HG03432 (cell line): ENCODE measurements around the gene B9D2.
"Not testable (repeated sequence)": the region's sequence is repeated elsewhere in the genome, so short reads cannot be mapped to it uniquely, and the experiment has no call there.

Experiments used
- ATAC-seq: cut with Tn5 transposase; IDR thresholded peaks from one replicate; pipeline ENCODE4 v1.9.1; 2021; ENCODE audit warnings: mild to moderate bottlenecking, moderate library complexity; ENCODE audit not compliant: unreplicated experiment

Gene B9D2, protein sequence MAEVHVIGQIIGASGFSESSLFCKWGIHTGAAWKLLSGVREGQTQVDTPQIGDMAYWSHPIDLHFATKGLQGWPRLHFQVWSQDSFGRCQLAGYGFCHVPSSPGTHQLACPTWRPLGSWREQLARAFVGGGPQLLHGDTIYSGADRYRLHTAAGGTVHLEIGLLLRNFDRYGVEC

GRCh38 chr19:41363753-41364523, at the start of gene B9D2:
Gene B9D2, minus strand, starts transcription at chr19:41364149. Its CDS starts 630 bp downstream, at chr19:41363519.
- peak; percentile 83 for ATAC-seq

- ATAC-seq, result no peak
These were observed 49.0 kb upstream of the B9D2 start for GRCh38 chr19:41412953-41413352.

- no peak for ATAC-seq
These were observed 48.0 kb upstream of the B9D2 start for GRCh38 chr19:41411968-41412265.

DNA sequence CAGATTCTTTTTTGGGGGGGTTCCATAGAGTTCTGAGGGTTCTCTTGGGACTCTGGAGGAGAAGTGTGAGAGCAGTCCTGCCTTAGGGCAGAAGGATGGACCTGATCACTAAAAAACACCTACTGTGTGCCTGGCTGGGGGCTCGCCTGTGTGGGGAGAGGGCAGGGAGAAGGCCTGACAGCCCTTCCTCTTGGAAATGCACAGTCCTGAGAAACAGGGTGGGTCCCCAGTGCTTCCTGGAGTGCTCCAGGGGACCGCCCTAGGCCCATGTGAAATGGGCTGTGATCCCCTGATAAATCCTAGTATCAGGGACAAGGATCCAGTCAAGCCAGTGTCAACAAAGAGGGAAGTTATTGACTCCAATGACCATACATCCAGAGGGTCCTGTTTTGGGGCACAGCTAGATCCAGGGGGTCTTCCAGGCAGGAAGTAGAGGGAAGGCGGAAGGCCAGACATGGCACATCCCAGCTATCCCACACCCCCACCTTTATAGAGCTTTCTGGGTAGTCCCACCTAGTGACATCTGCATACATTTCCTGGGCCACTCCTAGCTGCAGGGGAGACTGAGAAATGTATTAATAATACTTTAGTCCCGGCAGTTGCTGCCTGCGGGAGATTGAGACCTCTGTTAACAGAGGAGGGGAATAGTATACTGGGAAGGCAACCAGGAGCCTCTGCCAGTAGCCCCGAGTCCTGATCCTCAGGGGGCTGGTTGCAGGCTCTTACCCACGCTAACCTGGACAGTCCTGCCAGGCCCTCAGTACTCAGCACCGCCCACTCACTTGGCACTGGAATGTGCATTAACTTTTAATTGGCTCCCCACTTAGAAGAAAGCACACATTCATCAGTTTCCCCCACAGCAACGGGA, 47.4 kb upstream of the B9D2 start:
- ATAC-seq, result no peak

DNA sequence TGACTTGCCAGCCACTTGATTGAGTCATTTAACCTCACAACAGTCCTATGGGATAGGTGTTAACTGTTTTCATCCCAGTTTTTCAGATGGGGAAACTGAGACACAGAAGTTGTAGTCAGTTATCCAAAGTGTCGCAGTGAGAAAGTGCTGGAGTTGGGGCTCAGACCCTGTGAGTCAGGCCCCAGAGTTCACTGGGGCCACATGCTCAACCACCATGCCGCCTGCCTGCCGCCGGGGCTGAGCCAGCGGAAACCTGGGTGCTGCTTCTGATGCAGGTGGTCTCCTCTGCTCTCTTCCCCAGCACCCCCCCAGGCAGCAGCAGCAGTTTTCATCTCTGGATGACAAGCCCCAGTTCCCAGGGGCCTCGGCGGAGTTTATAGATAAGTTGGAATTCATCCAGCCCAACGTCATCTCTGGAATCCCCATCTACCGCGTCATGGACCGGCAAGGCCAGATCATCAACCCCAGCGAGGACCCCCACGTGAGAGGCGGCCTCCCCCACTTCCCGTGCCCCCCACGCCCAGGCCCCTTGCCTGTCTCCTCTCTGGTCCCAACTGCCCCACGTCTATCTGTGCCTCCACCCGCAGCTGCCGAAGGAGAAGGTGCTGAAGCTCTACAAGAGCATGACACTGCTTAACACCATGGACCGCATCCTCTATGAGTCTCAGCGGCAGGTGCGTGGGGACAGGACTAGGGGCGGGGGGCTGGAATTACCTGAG, 46.5 kb upstream of the B9D2 start:
- no peak for ATAC-seq

DNA sequence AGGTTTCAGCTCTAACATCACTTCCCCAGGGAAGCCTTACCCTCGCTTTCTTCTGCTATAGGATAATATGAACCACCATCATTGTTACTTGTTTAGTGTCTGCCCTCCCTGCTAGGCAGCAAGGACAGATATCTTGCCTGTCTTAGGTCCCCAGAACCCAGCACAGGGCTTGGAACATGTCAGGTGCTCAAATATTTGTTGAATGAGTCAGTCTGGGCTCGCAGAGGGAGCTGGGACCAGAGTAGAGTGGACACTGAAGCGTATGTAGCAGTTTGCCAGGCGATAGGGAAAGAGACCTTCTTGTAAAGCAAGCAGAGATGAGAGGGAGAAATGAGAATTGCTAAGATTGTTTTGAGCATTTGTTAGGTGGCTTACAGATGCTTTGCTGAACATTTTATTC, 45.3 kb upstream of the B9D2 start:
- no peak for ATAC-seq

GRCh38 chr19:41408846-41409245, 44.9 kb upstream of the B9D2 start:
- not testable (repeated sequence) for ATAC-seq

DNA sequence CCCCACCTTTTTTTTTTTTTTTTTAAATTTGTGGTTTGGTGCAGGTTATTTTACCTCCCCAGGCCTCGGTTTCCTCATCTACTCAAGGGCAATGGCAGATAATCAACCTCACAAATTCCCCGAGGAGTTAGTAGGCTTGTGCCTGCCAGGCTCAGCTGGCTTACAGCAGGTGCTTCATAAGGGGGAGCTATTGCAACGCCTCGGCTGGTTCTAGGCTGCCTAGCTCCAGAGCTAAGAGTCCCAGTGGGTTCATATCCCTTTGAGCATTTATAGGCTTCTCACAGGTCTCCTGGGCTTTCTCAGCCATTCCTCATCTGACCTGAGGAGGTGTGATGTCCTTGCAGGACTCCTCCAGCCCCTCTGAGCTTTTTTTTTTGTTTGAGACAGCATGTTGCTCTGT, 44.3 kb upstream of the B9D2 start:
- ATAC-seq, result no peak

DNA sequence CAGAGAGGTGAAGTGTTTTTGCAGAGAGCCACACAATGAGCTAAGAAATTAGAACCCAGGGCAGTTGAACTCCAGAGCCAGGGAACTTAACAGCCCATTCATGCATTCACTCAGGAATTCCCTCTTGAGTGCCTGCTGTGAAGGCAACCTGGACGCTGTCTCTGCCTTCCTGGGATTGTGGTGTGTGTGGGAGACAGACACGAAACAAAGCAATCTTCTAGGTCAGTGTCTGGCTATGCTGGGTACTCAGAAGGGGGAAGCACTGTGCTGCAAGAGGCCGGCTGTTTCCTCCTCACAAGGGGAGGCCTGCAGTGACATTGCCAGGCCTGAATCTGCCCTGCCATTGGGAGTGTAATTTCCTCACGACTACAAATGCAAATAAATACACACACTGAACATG, 43.3 kb upstream of the B9D2 start:
- no peak for ATAC-seq

DNA sequence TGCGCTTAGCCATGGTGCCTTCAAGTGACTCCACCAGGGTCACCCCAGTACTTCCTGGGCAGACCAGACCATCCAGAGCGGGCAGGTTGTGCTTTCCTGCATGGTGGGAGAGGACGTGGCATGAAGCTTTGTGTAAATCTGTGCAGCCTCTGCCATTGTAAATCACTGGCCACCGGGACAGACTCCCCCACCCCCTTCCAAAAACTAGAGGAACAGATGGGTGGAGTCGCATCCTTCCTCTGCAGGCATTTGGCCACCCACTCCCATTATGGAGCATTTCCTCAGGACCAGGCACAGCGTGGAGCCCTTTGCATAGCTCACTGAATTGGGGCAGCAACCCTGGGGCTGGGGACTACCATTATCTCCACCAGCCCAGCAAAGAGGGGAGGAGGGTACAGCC, 41.8 kb upstream of the B9D2 start:
- ATAC-seq, result no peak

GRCh38 chr19:41403181-41403970, 39.4 kb upstream of the B9D2 start:
- no peak for ATAC-seq

DNA sequence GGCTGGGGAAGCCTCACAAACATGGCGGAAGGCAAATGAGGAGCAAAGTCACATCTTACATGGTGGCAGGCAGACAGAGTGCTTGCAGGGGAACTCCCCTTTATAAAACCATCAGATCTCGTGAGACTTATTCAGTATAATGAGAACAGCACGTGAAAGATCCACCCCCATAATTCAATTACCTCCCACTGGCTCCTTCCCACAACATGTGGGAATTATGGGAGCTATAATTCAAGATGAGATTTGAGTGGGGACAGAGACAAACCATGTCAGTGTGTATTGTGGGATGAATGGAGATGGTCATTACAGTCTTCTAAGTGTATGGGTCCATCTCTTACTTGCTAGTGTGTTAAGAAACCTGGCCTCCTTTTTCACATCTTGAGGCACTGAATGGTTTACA, 38.1 kb upstream of the B9D2 start:
- ATAC-seq, result no peak

- ATAC-seq, result no peak
These were observed 37.5 kb upstream of the B9D2 start for GRCh38 chr19:41401483-41401882.

DNA sequence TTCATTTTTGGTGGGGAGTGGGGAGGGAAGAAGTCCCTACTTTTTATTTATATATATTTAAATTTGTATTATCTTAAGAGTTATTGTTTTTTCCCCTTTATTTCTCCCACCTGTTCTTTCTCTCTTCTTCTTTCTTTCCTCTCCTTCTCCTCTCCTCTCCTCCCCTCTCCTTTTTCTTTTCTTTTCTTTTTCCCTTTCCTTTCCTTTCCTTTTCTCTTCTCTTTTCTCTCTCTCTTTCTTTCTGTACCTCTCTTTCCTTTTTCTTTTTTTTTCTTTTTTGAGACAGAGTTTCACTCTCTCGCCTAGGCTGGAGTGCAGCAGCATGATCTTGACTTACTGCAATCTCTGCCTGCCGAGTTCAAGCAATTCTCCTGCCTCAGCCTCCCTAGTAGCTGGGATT, 35.6 kb upstream of the B9D2 start:
- no peak for ATAC-seq

GRCh38 chr19:41399091-41399490, 35.1 kb upstream of the B9D2 start:
- no peak for ATAC-seq

- ATAC-seq, result no peak
These were observed 34.6 kb upstream of the B9D2 start for GRCh38 chr19:41398598-41398997.

DNA sequence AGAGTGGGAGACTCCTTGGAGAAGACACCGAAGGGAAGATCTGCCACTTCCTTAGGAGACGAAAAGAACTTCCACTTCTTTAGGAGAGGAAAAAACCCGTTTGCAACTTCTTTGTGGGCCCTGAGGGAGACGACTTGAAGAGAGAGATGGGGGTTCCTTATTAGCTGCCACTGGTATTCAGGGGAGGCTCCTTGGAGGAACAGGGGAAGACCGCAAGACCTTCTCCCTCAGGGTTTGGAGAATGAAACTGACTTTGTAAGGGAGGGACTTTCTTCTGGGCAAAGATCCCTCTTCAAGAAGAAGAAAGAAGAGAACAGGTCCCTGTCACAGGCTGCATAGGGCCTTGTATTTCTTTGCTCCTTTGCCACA, 34.1 kb upstream of the B9D2 start:
- ATAC-seq, result no peak

GRCh38 chr19:41397086-41398049, 33.4 kb upstream of the B9D2 start, which contains the start of the genes BCKDHA and EXOSC5:
Gene BCKDHA, plus strand, starts transcription at chr19:41397818. Its CDS starts 10 bp downstream, at chr19:41397828.
Gene EXOSC5, minus strand, starts transcription at chr19:41397359. Its CDS starts 31 bp downstream, at chr19:41397328.
- peak; percentile 89 for ATAC-seq

DNA sequence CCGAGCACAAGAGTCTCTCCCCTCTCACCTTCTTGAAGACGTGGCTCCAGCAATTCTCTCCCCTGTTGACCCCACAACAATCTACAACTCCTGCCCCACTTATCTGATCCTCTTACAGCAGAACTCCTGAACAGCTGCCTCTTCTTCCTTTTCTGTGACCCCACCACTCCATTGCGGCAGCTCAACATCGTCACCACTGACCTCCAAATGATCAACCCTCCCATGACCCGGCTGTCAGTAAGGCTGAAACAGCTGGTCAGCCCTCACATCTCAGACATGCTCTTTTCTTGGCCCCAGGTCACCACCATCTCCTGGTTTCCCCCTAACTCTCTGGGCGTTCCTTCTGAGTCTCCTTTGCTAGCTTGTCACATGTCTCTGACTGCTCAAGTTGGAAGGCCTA, 31.4 kb upstream of the B9D2 start:
- ATAC-seq, result no peak
